Amygdala (tissue), 56 donors: ENCODE data around the gene RBMS1.
"Not testable (repeated sequence)": the region's sequence is repeated elsewhere in the genome, so short reads cannot be mapped to it uniquely, and the experiment has no call there.

ENCODE experiments used
- DNase-seq, 56 donors: peaks; one replicate each; lab custom pipeline; 2025; lab: John Stamatoyannopoulos, UW

RBMS1 gene

GRCh38 chr2:160367887-160368286 is 125.7 kb downstream of the RBMS1 start:
- DNase-seq, result no peak

GRCh38 chr2:160367139-160367538 is 126.5 kb downstream of the RBMS1 start:
- not testable (repeated sequence) for DNase-seq

- DNase-seq, result no peak
Observed at GRCh38 chr2:160366474-160366873, 127.1 kb downstream of the RBMS1 start.

- peak in 5 of 56 donors; percentile 11 to 27 (median 19) for DNase-seq
Observed at GRCh38 chr2:160365716-160366367, 127.8 kb downstream of the RBMS1 start.

- DNase-seq, result no peak
Observed at GRCh38 chr2:160364364-160364763, 129.2 kb downstream of the RBMS1 start.

GRCh38 chr2:160363961-160364360 is 129.6 kb downstream of the RBMS1 start:
- DNase-seq, result no peak

GRCh38 chr2:160363055-160363454 is 130.6 kb downstream of the RBMS1 start:
- no peak for DNase-seq

- DNase-seq, result no peak
Observed at GRCh38 chr2:160362541-160362940, 131.1 kb downstream of the RBMS1 start.

- DNase-seq, result no peak
Observed at GRCh38 chr2:160362018-160362417, 131.6 kb downstream of the RBMS1 start.

- no peak for DNase-seq
Observed at GRCh38 chr2:160360089-160360757, 133.4 kb downstream of the RBMS1 start.

GRCh38 chr2:160358046-160358445 is 135.6 kb downstream of the RBMS1 start:
- DNase-seq, result no peak

GRCh38 chr2:160356485-160356884 is 137.1 kb downstream of the RBMS1 start:
- no peak for DNase-seq

- DNase-seq, result no peak
Observed at GRCh38 chr2:160355080-160355479, 138.5 kb downstream of the RBMS1 start.

GRCh38 chr2:160354677-160355076 is 138.9 kb downstream of the RBMS1 start:
- DNase-seq, result no peak

GRCh38 chr2:160353813-160354212 is 139.8 kb downstream of the RBMS1 start:
- DNase-seq, result no peak

- no peak for DNase-seq
Observed at GRCh38 chr2:160353166-160353565, 140.4 kb downstream of the RBMS1 start.

- DNase-seq, result no peak
Observed at GRCh38 chr2:160352500-160352899, 141.1 kb downstream of the RBMS1 start.

- no peak for DNase-seq
Observed at GRCh38 chr2:160351956-160352355, 141.7 kb downstream of the RBMS1 start.

- no peak for DNase-seq
Observed at GRCh38 chr2:160349306-160349705, 144.3 kb downstream of the RBMS1 start.

GRCh38 chr2:160347269-160347863 is 146.2 kb downstream of the RBMS1 start:
- DNase-seq, result no peak

GRCh38 chr2:160345071-160345764 is 148.4 kb downstream of the RBMS1 start:
- no peak for DNase-seq
